ENCODE data around the gene GPANK1. TPM values are rescaled to one million over a fixed set of nuclear protein-coding genes. Genes with fewer than 3 reads are reported as not detected.

Gene GPANK1
- total RNA-seq, 3 donors from 2014 or later (not counting 1 experiment from before 2014, with no cell fraction given), result 16.0 to 20.3 (median 18.2) TPM

DNA sequence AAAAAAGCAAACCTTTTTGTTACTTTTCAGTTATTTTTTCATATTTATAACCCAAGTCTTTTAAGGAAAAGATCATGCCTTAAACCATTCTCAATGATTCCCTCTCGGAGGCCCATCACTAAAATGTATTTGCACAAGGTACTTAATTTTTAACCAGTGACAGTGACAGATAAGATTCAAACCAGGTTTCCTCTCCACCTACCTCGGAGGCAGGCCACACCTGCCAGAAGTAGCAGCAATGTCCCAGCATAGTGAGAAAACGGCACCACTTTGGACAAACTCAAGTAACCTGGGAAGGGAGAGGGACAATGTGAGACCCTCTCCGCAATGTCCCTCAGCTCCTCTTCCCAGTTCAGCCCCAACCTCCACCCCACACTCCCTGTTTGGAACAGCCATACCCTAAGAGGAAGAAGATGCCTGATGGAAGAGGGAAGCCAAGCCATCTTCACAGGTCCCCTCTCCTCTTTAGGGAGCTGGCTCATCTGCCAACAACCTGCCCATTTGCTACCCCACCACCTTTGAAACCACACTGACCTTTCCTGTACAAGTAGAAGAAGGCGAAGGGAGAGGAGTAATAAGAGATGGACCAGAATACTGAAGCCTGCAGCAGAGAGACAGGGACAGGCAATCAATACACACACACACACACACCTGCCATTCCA lies 36.1 kb upstream of the GPANK1 start:
- H3K36me3 ChIP-seq (ENCODE audit: control insufficient read depth, insufficient read depth, low read length), result peaks cover 27% of the 10 kb centered on the region

GRCh38 chr6:31697555-31697954 lies 32.8 kb upstream of the GPANK1 start:
- ATAC-seq, result no peak
- intact Hi-C loops (cut with micrococcal nuclease), result no loop called here
- no peaks in the 10 kb centered on the region for H3K27me3 ChIP-seq (ENCODE audit: control insufficient read depth, insufficient read depth, low read length)
- peaks cover 51% of the 10 kb centered on the region for H3K36me3 ChIP-seq (ENCODE audit: control insufficient read depth, insufficient read depth, low read length)
- Mint-ChIP-seq H3K36me3 (no peaks in the 10 kb centered on the region), H3K27me3 (ENCODE audit: low read depth in 2 of 2) (no peaks in the 10 kb centered on the region), H3K4me3 (no peak overlapping the region), H3K4me1 (peaks cover 15 to 30% of the 10 kb centered on the region in 2 donors), H3K27ac (peak overlapping the region; percentile 6 to 34), H3K9me3 (no peaks in the 10 kb centered on the region)
- no peak for DNase-seq
- TF ChIP-seq CTCF (IDR thresholded peaks at IDR 0.05), result no peak
- H3K9me3 ChIP-seq (ENCODE audit: control insufficient read depth, insufficient read depth, low read length), result no peaks in the 10 kb centered on the region
- peaks cover 19% of the 10 kb centered on the region for H3K4me1 ChIP-seq (ENCODE audit: control insufficient read depth, insufficient read depth, low read length)
- no peak overlapping the region for H3K27ac ChIP-seq (ENCODE audit: low read length)
- 69% methylated on average over 3 of the region's 3 CpGs for WGBS (ENCODE audit: insufficient coverage)
- H3K4me3 ChIP-seq (ENCODE audit: low read length), result no peak overlapping the region

More for the DNA sequence above, 36.1 kb upstream of the GPANK1 start:
- no peaks in the 10 kb centered on the region for H3K9me3 Mint-ChIP-seq
- H3K4me1 Mint-ChIP-seq, result peaks cover 24 to 37% of the 10 kb centered on the region in 2 donors
- H3K27ac ChIP-seq (ENCODE audit: low read length), result no peak overlapping the region
- peak overlapping the region; percentile 99 for H3K4me3 Mint-ChIP-seq
- H3K9me3 ChIP-seq (ENCODE audit: control insufficient read depth, insufficient read depth, low read length), result no peaks in the 10 kb centered on the region
- H3K4me3 ChIP-seq (ENCODE audit: low read length), result no peak overlapping the region
- intact Hi-C loops (cut with micrococcal nuclease), result loop anchor here (5.0 kb wide), 1 partner anchor 49 kb away; the partner anchor contains the start of gene BAG6
- 86% methylated on average over 3 of the region's 5 CpGs for WGBS (ENCODE audit: insufficient coverage)
- H3K27me3 ChIP-seq (ENCODE audit: control insufficient read depth, insufficient read depth, low read length), result no peaks in the 10 kb centered on the region
- DNase-seq (no peak), ATAC-seq (no peak)
- no peaks in the 10 kb centered on the region for H3K27me3 Mint-ChIP-seq (ENCODE audit: low read depth in 2 of 2)
- TF ChIP-seq CTCF (IDR thresholded peaks at IDR 0.05), result no peak
- H3K36me3 Mint-ChIP-seq, result no peaks in the 10 kb centered on the region
- peaks cover 28% of the 10 kb centered on the region for H3K4me1 ChIP-seq (ENCODE audit: control insufficient read depth, insufficient read depth, low read length)
- H3K27ac Mint-ChIP-seq, result peak overlapping the region; percentile 96 to 98

DNA sequence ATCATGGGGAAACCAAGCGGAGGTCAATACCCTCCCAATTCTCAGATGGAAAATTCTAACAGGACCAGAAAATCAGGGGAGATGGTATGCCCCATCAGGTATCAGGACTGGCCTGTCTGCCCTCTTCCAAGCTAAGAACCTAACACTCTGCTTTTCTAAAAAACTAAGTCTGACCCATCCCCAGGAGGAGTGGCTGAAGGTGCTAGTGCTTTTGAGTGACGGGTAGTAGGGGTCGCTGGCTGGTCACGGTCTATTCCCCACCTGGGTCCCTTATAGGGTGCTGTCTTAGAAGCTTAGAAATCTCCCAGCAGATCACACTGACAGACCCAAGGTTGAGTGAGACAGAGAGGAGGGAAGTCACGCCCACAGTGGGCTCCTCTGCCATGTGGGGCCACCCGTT lies 28.7 kb upstream of the GPANK1 start:
- intact Hi-C loops (cut with micrococcal nuclease), result no loop called here
- Mint-ChIP-seq H3K4me3 (no peak overlapping the region), H3K4me1 (peaks cover 0 to 15% of the 10 kb centered on the region in 2 donors), H3K9me3 (no peaks in the 10 kb centered on the region), H3K27me3 (ENCODE audit: low read depth in 2 of 2) (no peaks in the 10 kb centered on the region), H3K36me3 (no peaks in the 10 kb centered on the region), H3K27ac (no peak overlapping the region)
- Histone ChIP-seq H3K27me3 (ENCODE audit: control insufficient read depth, insufficient read depth, low read length) (no peaks in the 10 kb centered on the region), H3K9me3 (ENCODE audit: control insufficient read depth, insufficient read depth, low read length) (no peaks in the 10 kb centered on the region), H3K36me3 (ENCODE audit: control insufficient read depth, insufficient read depth, low read length) (peaks cover 73% of the 10 kb centered on the region), H3K4me1 (ENCODE audit: control insufficient read depth, insufficient read depth, low read length) (no peaks in the 10 kb centered on the region), H3K27ac (ENCODE audit: low read length) (no peak overlapping the region), H3K4me3 (ENCODE audit: low read length) (no peak overlapping the region)
- WGBS (ENCODE audit: insufficient coverage), result 87% methylated on average over 6 of the region's 6 CpGs
- TF ChIP-seq CTCF (IDR thresholded peaks at IDR 0.05), result no peak
- no peak for DNase-seq
- ATAC-seq, result no peak

- Mint-ChIP-seq H3K36me3 (no peaks in the 10 kb centered on the region), H3K27ac (no peak overlapping the region)
- intact Hi-C loops (cut with micrococcal nuclease), result no loop called here
Measured at GRCh38 chr6:31692886-31693285, 28.1 kb upstream of the GPANK1 start.

More at GRCh38 chr6:31692886-31693285, 28.1 kb upstream of the GPANK1 start:
- H3K27me3 ChIP-seq (ENCODE audit: control insufficient read depth, insufficient read depth, low read length), result no peaks in the 10 kb centered on the region
- H3K4me1 ChIP-seq (ENCODE audit: control insufficient read depth, insufficient read depth, low read length), result no peaks in the 10 kb centered on the region
- no peaks in the 10 kb centered on the region for H3K9me3 ChIP-seq (ENCODE audit: control insufficient read depth, insufficient read depth, low read length)
- H3K4me3 Mint-ChIP-seq, result no peak overlapping the region
- no peaks in the 10 kb centered on the region for H3K9me3 Mint-ChIP-seq
- peaks cover 79% of the 10 kb centered on the region for H3K36me3 ChIP-seq (ENCODE audit: control insufficient read depth, insufficient read depth, low read length)
- H3K4me1 Mint-ChIP-seq, result peaks cover 0 to 16% of the 10 kb centered on the region in 2 donors
- DNase-seq, result no peak
- H3K27ac ChIP-seq (ENCODE audit: low read length), result no peak overlapping the region
- WGBS (ENCODE audit: insufficient coverage), result 95% methylated on average over 9 of the region's 9 CpGs
- TF ChIP-seq CTCF (IDR thresholded peaks at IDR 0.05), result no peak
- H3K4me3 ChIP-seq (ENCODE audit: low read length), result no peak overlapping the region
- ATAC-seq, result no peak
- H3K27me3 Mint-ChIP-seq (ENCODE audit: low read depth in 2 of 2), result no peaks in the 10 kb centered on the region
